H9 (cell line): ENCODE data around the gene CTPS2. TPM values are rescaled to one million over a fixed set of nuclear protein-coding genes. Genes with fewer than 3 reads are reported as not detected.

Experiments
- DNase-seq: peaks from one replicate; pipeline ENCODE4 v3.0.0-alpha.2; 2017
- H2AFZ ChIP-seq: one replicate; pipeline ENCODE4 v1.6.1; 2013; ENCODE audit warnings: mild to moderate bottlenecking, low read length, control low read depth, moderate library complexity
- H2AK5ac ChIP-seq: 2 replicates; pipeline ENCODE4 v1.6.1; 2013; ENCODE audit warnings: low read length, control low read depth, mixed read lengths; ENCODE audit not compliant: insufficient read length
- H2BK120ac ChIP-seq: one replicate; pipeline ENCODE4 v1.6.1; 2013; ENCODE audit warnings: low read depth, mild to moderate bottlenecking, low read length, control low read depth, inconsistent platforms; ENCODE audit not compliant: poor library complexity, severe bottlenecking
- H2BK12ac ChIP-seq: 2 replicates; pipeline ENCODE4 v1.6.1; 2013; ENCODE audit warnings: low read length, control low read depth, mixed read lengths, low read depth; ENCODE audit not compliant: insufficient read length
- H2BK15ac ChIP-seq: 2 replicates; pipeline ENCODE4 v1.6.1; 2013; ENCODE audit warnings: low read depth, low read length, control low read depth
- H2BK20ac ChIP-seq: one replicate; pipeline ENCODE4 v1.6.1; 2013; ENCODE audit warnings: low read depth, mild to moderate bottlenecking, low read length, control low read depth, inconsistent platforms; ENCODE audit not compliant: poor library complexity, severe bottlenecking
- H2BK5ac ChIP-seq: 2 replicates; pipeline ENCODE4 v1.6.1; 2013; ENCODE audit warnings: low read length, control low read depth, mixed read lengths; ENCODE audit not compliant: insufficient read length
- H3K14ac ChIP-seq: 2 replicates; pipeline ENCODE4 v1.6.1; 2013; ENCODE audit warnings: low read length, control low read depth; ENCODE audit not compliant: insufficient read depth
- H3K18ac ChIP-seq: 2 replicates; pipeline ENCODE4 v1.6.1; 2013; ENCODE audit warnings: low read depth, mild to moderate bottlenecking, mixed read lengths, low read length, control low read depth; ENCODE audit not compliant: insufficient read length
- H3K23ac ChIP-seq: 2 replicates; pipeline ENCODE4 v1.6.1; 2013; ENCODE audit warnings: low read length, control low read depth, mixed read lengths, low read depth; ENCODE audit not compliant: insufficient read length
- H3K23me2 ChIP-seq: 2 replicates; pipeline ENCODE4 v1.6.1; 2013; ENCODE audit warnings: low read depth, mild to moderate bottlenecking, mixed read lengths, low read length, control low read depth; ENCODE audit not compliant: insufficient read length, poor library complexity, severe bottlenecking
- H3K27ac ChIP-seq: 2 replicates; pipeline ENCODE4 v1.5.1; 2013; ENCODE audit warnings: low read length, control low read depth, mixed read lengths, low read depth; ENCODE audit not compliant: insufficient read length
- H3K27me3 ChIP-seq: 2 replicates; pipeline ENCODE4 v1.6.1; 2013; ENCODE audit warnings: low read length, control low read depth, inconsistent platforms; ENCODE audit not compliant: insufficient read depth
- H3K4ac ChIP-seq: 2 replicates; pipeline ENCODE4 v1.6.1; 2013; ENCODE audit warnings: low read depth, mild to moderate bottlenecking, control low read depth, inconsistent platforms, low read length, moderate library complexity
- H3K4me1 ChIP-seq: 2 replicates; pipeline ENCODE4 v1.6.1; 2013; ENCODE audit warnings: low read length, control low read depth, inconsistent platforms; ENCODE audit not compliant: insufficient read depth
- H3K4me2 ChIP-seq: 2 replicates; pipeline ENCODE4 v1.6.1; 2013; ENCODE audit warnings: low read length, control low read depth, mixed read lengths; ENCODE audit not compliant: insufficient read length, insufficient read depth
- H3K56ac ChIP-seq: 2 replicates; pipeline ENCODE4 v1.6.1; 2013; ENCODE audit warnings: low read depth, mild to moderate bottlenecking, mixed read lengths, low read length, control low read depth; ENCODE audit not compliant: insufficient read length
- H3K79me1 ChIP-seq: 2 replicates; pipeline ENCODE4 v1.6.1; 2013; ENCODE audit warnings: low read depth, mild to moderate bottlenecking, moderate library complexity, low read length, control low read depth, inconsistent platforms; ENCODE audit not compliant: insufficient read depth, poor library complexity, severe bottlenecking
- H3K79me2 ChIP-seq: 2 replicates; pipeline ENCODE4 v1.6.1; 2013; ENCODE audit warnings: low read length, control low read depth, inconsistent platforms; ENCODE audit not compliant: insufficient read depth
- H3K9ac ChIP-seq: 2 replicates; pipeline ENCODE4 v1.6.1; 2013; ENCODE audit warnings: low read length, control low read depth, mixed read lengths; ENCODE audit not compliant: insufficient read length; ENCODE audit errors: extremely low read depth
- H3K9me3 ChIP-seq: one replicate; pipeline ENCODE4 v1.6.1; 2013; ENCODE audit warnings: low read depth, low read length, inconsistent platforms; ENCODE audit not compliant: control insufficient read depth
- H3T11ph ChIP-seq: one replicate; pipeline ENCODE4 v1.6.1; 2013; ENCODE audit warnings: mild to moderate bottlenecking, low read length, control low read depth, inconsistent platforms
- H4K20me1 ChIP-seq: one replicate; pipeline ENCODE4 v1.6.1; 2013; ENCODE audit not compliant: control insufficient read depth, insufficient read length, insufficient read depth
- H4K5ac ChIP-seq: 2 replicates; pipeline ENCODE4 v1.6.1; 2013; ENCODE audit warnings: low read depth, mild to moderate bottlenecking, mixed read lengths, low read length, control low read depth; ENCODE audit not compliant: insufficient read length
- H4K8ac ChIP-seq: replicated peaks from 2 replicates; pipeline ENCODE4 v1.6.1; 2013; ENCODE audit warnings: low read length, control low read depth, mixed read lengths, low read depth; ENCODE audit not compliant: insufficient read length
- H4K91ac ChIP-seq: 2 replicates; pipeline ENCODE4 v1.6.1; 2013; ENCODE audit warnings: low read depth, mild to moderate bottlenecking, moderate library complexity, mixed read lengths, low read length, control low read depth; ENCODE audit not compliant: insufficient read length
- H3K27ac Mint-ChIP-seq, 3 experiments: 2 replicates in 2 of 3; 3 replicates in 1 of 3; pipeline ENCODE4 v1.8.0; 2020 to 2021; ENCODE audit warnings: mixed read lengths in 3 of 3, mild to moderate bottlenecking in 1 of 3, moderate library complexity in 1 of 3
- H3K27me3 Mint-ChIP-seq: 2 replicates; pipeline ENCODE4 v1.8.0; 2021; ENCODE audit warnings: low read depth, mild to moderate bottlenecking, moderate library complexity, mixed read lengths
- H3K36me3 Mint-ChIP-seq, 3 experiments: 2 replicates in 2 of 3; 3 replicates in 1 of 3; pipeline ENCODE4 v1.8.0; 2020 to 2021; ENCODE audit warnings: low read depth in 3 of 3, mixed read lengths in 3 of 3; ENCODE audit not compliant: insufficient read depth in 1 of 3
- H3K4me1 Mint-ChIP-seq, 2 experiments: 2 replicates each; pipeline ENCODE4 v1.8.0; 2020; ENCODE audit warnings: mixed read lengths in 2 of 2
- H3K4me3 Mint-ChIP-seq, 2 experiments: 2 replicates in 1 of 2; 3 replicates in 1 of 2; pipeline ENCODE4 v1.8.0; 2020 to 2021; ENCODE audit warnings: mild to moderate bottlenecking in 2 of 2, mixed read lengths in 2 of 2, moderate library complexity in 1 of 2
- H3K9me3 Mint-ChIP-seq, 2 experiments: 2 replicates in 1 of 2; 3 replicates in 1 of 2; pipeline ENCODE4 v1.8.0; 2020; ENCODE audit warnings: mild to moderate bottlenecking in 2 of 2, mixed read lengths in 2 of 2, moderate library complexity in 1 of 2
- WGBS: extraction: QIAGEN DNeasy Blood & Tissue Kit; methylation state at CpG from one replicate; pipeline ENCODE4 v1.1.7; 2013; ENCODE audit warnings: missing lambda C conversion rate, low lambda C conversion rate, mixed read lengths; ENCODE audit not compliant: insufficient read length; ENCODE audit errors: extremely low coverage; 5-methylcytosine and 5-hydroxymethylcytosine counted together
- total RNA-seq: library from RNA; stranded (reverse); gene quantifications from 2 replicates; pipeline ENCODE4 v1.2.1, GENCODE V29; 2021
- TF ChIP-seq, protein P1 (sequence below): fragments of 200-600 bp; sonication (generic); conservative IDR thresholded peaks from 3 replicates; pipeline ENCODE4 v1.8.0; 2021; ENCODE audit warnings: antibody characterized with exemption, mild to moderate bottlenecking

Gene CTPS2
- total RNA-seq, 1 experiment from 2014 or later: 69.7 TPM

DNA sequence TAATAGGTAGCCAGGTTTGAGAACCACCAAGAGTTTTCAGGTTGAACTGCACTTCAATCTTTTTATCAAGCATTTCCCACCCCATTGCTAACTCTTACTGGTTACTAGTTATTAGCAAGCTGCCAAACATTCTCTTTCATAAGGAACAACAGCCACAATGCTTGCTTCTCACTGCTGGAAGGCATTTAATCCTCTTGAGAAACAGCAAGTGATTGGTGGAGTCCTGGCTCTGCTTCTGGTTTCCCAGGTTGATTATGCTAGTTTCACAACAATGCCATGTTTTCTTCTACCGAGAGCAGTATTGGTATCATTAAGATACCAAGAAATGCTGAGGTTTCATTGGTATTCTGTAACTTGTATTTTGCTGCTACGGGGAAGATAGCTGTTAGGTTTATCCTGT, 41.5 kb upstream of the CTPS2 start:
- Histone ChIP-seq H3K79me1 (no peaks in the 10 kb centered on the region), H2AFZ (no peak overlapping the region), H2BK15ac (no peak overlapping the region), H2BK20ac (no peak overlapping the region), H3K9me3 (no peaks in the 10 kb centered on the region), H2AK5ac (no peak overlapping the region), H3K27ac (no peak overlapping the region), H3K4ac (no peak overlapping the region), H3K18ac (no peak overlapping the region), H2BK12ac (no peak overlapping the region), H4K5ac (no peak overlapping the region), H3K56ac (no peak overlapping the region), H3K14ac (no peak overlapping the region), H3K23me2 (no peaks in the 10 kb centered on the region), H3T11ph (no peak overlapping the region), H4K91ac (no peak overlapping the region), H3K4me1 (no peaks in the 10 kb centered on the region), H2BK5ac (no peak overlapping the region), H3K79me2 (no peaks in the 10 kb centered on the region), H3K4me2 (no peak overlapping the region), H2BK120ac (no peak overlapping the region), H4K20me1 (no peaks in the 10 kb centered on the region), H3K9ac (no peak overlapping the region), H3K27me3 (no peaks in the 10 kb centered on the region), H3K23ac (no peak overlapping the region), H4K8ac (no peak overlapping the region)
- Mint-ChIP-seq H3K27ac (peak overlapping the region in 1 of 3 experiments; percentile 92; a peak in 2 of 7 replicates), H3K9me3 (no peaks in the 10 kb centered on the region), H3K36me3 (peaks cover 43 to 83% (median 78%) of the 10 kb centered on the region in 3 experiments; a peak in 6 of 7 replicates), H3K4me1 (peaks cover 6 to 21% of the 10 kb centered on the region in 2 experiments), H3K4me3 (no peak overlapping the region), H3K27me3 (no peaks in the 10 kb centered on the region)
- TF ChIP-seq, protein P1, sequence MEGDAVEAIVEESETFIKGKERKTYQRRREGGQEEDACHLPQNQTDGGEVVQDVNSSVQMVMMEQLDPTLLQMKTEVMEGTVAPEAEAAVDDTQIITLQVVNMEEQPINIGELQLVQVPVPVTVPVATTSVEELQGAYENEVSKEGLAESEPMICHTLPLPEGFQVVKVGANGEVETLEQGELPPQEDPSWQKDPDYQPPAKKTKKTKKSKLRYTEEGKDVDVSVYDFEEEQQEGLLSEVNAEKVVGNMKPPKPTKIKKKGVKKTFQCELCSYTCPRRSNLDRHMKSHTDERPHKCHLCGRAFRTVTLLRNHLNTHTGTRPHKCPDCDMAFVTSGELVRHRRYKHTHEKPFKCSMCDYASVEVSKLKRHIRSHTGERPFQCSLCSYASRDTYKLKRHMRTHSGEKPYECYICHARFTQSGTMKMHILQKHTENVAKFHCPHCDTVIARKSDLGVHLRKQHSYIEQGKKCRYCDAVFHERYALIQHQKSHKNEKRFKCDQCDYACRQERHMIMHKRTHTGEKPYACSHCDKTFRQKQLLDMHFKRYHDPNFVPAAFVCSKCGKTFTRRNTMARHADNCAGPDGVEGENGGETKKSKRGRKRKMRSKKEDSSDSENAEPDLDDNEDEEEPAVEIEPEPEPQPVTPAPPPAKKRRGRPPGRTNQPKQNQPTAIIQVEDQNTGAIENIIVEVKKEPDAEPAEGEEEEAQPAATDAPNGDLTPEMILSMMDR: no peak
- no CpG with 5 or more reads among the region's 2 CpGs for WGBS
- DNase-seq: no peak
